Activated B cell treated with CpG ODN at 0.5 μM for 24 hours (primary cell): ENCODE results near the gene DZIP3. TPM values are rescaled to one million over a fixed set of nuclear protein-coding genes. Genes with fewer than 3 reads are reported as not detected.

ENCODE experiments used
- ATAC-seq: fragments of 200-7000 bp; cut with Tn5 transposase; one replicate; pipeline ENCODE4 v1.10.0; 2021; ENCODE audit warnings: low read depth, mild to moderate bottlenecking, moderate library complexity
- CTCF ChIA-PET: fragments of 350-600 bp; sonication (Branson Sonifier 250); formaldehyde crosslinking; loops from one replicate; lab custom pipeline; 2021; ENCODE audit warnings: antibody characterized with exemption; lab: Charles Lee
- POLR2A ChIA-PET: fragments of 350-600 bp; sonication (Branson Sonifier 250); formaldehyde crosslinking; loops from one replicate; lab custom pipeline; 2021; ENCODE audit warnings: antibody characterized with exemption; lab: Charles Lee
- DNase-seq: peaks from one replicate; pipeline ENCODE4 v3.0.0; 2022
- H3K27ac Mint-ChIP-seq: one replicate; pipeline ENCODE4 v1.8.0; 2020; ENCODE audit warnings: mixed read lengths
- H3K27me3 Mint-ChIP-seq: one replicate; pipeline ENCODE4 v1.8.0; 2021; ENCODE audit warnings: mixed read lengths
- H3K36me3 Mint-ChIP-seq: one replicate; pipeline ENCODE4 v1.8.0; 2021; ENCODE audit warnings: low read depth, mixed read lengths
- H3K4me1 Mint-ChIP-seq: one replicate; pipeline ENCODE4 v1.8.0; 2021; ENCODE audit warnings: mixed read lengths
- H3K4me3 Mint-ChIP-seq: one replicate; pipeline ENCODE4 v1.8.0; 2020; ENCODE audit warnings: mild to moderate bottlenecking, mixed read lengths
- H3K9me3 Mint-ChIP-seq: one replicate; pipeline ENCODE4 v1.8.0; 2020; ENCODE audit warnings: mixed read lengths
- CTCF ChIP-seq: fragments of 200-600 bp; IDR thresholded peaks from one replicate; pipeline ENCODE4 v1.8.0; 2022; ENCODE audit warnings: antibody characterized with exemption, mild to moderate bottlenecking
- intact Hi-C: fragments of 100-400 bp; cut with micrococcal nuclease; formaldehyde crosslinking; loops from one replicate; pipeline ENCODE4 v1.15.1; 2024
- total RNA-seq: library from RNA; stranded (reverse); gene quantifications from 2 replicates; pipeline ENCODE4 v1.2.3, GENCODE V29; 2022

The DZIP3 gene
- total RNA-seq, 1 donor from 2014 or later = 15.5 TPM

GRCh38 chr3:108548886-108549285 lies 40.6 kb upstream of the DZIP3 start:
- Mint-ChIP-seq H3K27ac (no peak overlapping the region), H3K27me3 (no peaks in the 10 kb centered on the region), H3K9me3 (no peaks in the 10 kb centered on the region), H3K36me3 (peaks cover 3% of the 10 kb centered on the region), H3K4me1 (peaks cover 20% of the 10 kb centered on the region), H3K4me3 (no peak overlapping the region)
- intact Hi-C loops = no loop called here
- ATAC-seq = no peak
- TF ChIP-seq CTCF = no peak
- POLR2A ChIA-PET = no interaction called here
- no peak for DNase-seq
- CTCF ChIA-PET = no interaction called here

GRCh38 chr3:108552267-108553159 lies 37.0 kb upstream of the DZIP3 start:
- Mint-ChIP-seq H3K9me3 (no peaks in the 10 kb centered on the region), H3K27me3 (no peaks in the 10 kb centered on the region), H3K27ac (peak overlapping the region; percentile 77), H3K36me3 (peaks cover 7% of the 10 kb centered on the region), H3K4me3 (peak overlapping the region; percentile 26), H3K4me1 (peaks cover 8% of the 10 kb centered on the region)
- POLR2A ChIA-PET = interaction anchor here (1.0 to 1.3 kb wide), 2 partner anchors 37 to 63 kb away, joined by 3 to 4 read pairs; partner anchors contain the start of genes CIP2A and DZIP3
- no peak for DNase-seq
- peak; percentile 34 for ATAC-seq
- intact Hi-C loops = loop anchor here (1.0 to 5.0 kb wide), 6 partner anchors 63 to 1316 kb away; no protein-coding TSS in a partner anchor
- no peak for TF ChIP-seq CTCF
- CTCF ChIA-PET = interaction anchor here (0.8 to 5.3 kb wide), 17 partner anchors 18 to 1317 kb away, joined by 3 to 105 read pairs (median 3); no protein-coding TSS in a partner anchor

GRCh38 chr3:108554229-108554628 lies 35.3 kb upstream of the DZIP3 start:
- no peak overlapping the region for H3K27ac Mint-ChIP-seq
- peaks cover 8% of the 10 kb centered on the region for H3K4me1 Mint-ChIP-seq
- TF ChIP-seq CTCF = no peak
- DNase-seq = no peak
- peaks cover 13% of the 10 kb centered on the region for H3K36me3 Mint-ChIP-seq
- no peak overlapping the region for H3K4me3 Mint-ChIP-seq
- CTCF ChIA-PET = interaction anchor here (5.3 kb wide), 1 partner anchor 63 kb away, joined by 105 read pairs; no protein-coding TSS in a partner anchor
- H3K27me3 Mint-ChIP-seq = no peaks in the 10 kb centered on the region
- intact Hi-C loops = loop anchor here (5.0 kb wide), 2 partner anchors 627 to 892 kb away; no protein-coding TSS in a partner anchor
- H3K9me3 Mint-ChIP-seq = no peaks in the 10 kb centered on the region
- POLR2A ChIA-PET = no interaction called here
- ATAC-seq = no peak

GRCh38 chr3:108554913-108555571 lies 34.5 kb upstream of the DZIP3 start:
- no peaks in the 10 kb centered on the region for H3K9me3 Mint-ChIP-seq
- ChIA-PET POLR2A (no interaction called here), CTCF (interaction anchor here (5.3 kb wide), 1 partner anchor 64 kb away, joined by 105 read pairs; no protein-coding TSS in a partner anchor)
- H3K27me3 Mint-ChIP-seq = no peaks in the 10 kb centered on the region
- H3K4me1 Mint-ChIP-seq = peaks cover 8% of the 10 kb centered on the region
- no peak overlapping the region for H3K4me3 Mint-ChIP-seq
- peaks cover 15% of the 10 kb centered on the region for H3K36me3 Mint-ChIP-seq
- H3K27ac Mint-ChIP-seq = no peak overlapping the region
- no peak for TF ChIP-seq CTCF
- ATAC-seq (no peak), DNase-seq (no peak)
- intact Hi-C loops = loop anchor here (5.0 kb wide), 2 partner anchors 628 to 893 kb away; no protein-coding TSS in a partner anchor
